ENCODE data around the gene OR2C3.

DNA sequence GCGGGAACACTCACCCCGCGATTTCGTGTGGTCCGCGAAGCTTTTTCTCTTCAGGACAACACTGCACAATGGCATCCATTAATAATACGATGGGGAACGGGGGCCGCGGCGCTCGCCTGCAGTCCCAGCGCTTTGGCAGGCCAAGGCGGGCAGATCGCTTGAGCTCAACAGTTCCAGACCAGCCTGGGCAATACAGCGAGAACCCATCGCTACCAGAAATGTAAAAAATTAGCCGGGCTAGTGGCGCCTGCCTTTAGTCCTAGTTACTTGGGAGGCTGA is 17.7 kb downstream of the OR2C3 start:
- TF ChIP-seq POLR2A (IDR thresholded peaks at IDR 0.05): no peak
- TF ChIP-seq, protein P1, sequence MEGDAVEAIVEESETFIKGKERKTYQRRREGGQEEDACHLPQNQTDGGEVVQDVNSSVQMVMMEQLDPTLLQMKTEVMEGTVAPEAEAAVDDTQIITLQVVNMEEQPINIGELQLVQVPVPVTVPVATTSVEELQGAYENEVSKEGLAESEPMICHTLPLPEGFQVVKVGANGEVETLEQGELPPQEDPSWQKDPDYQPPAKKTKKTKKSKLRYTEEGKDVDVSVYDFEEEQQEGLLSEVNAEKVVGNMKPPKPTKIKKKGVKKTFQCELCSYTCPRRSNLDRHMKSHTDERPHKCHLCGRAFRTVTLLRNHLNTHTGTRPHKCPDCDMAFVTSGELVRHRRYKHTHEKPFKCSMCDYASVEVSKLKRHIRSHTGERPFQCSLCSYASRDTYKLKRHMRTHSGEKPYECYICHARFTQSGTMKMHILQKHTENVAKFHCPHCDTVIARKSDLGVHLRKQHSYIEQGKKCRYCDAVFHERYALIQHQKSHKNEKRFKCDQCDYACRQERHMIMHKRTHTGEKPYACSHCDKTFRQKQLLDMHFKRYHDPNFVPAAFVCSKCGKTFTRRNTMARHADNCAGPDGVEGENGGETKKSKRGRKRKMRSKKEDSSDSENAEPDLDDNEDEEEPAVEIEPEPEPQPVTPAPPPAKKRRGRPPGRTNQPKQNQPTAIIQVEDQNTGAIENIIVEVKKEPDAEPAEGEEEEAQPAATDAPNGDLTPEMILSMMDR (IDR thresholded peaks at IDR 0.05): no peak

Data from uterus (tissue), 2 donors.